Stimulated activated naive CD8-positive, alpha-beta T cell treated with anti-CD3 and anti-CD28 coated beads, Interleukin-15, Interleukin-2, amounts not matched to agents 100 ng/mL and 50 ng/mL, for 24 hours (primary cell): ENCODE data around the gene APOBEC4.
A peak's percentile ranks its signal among the peaks of the same experiment; 100 is the strongest.
"Not testable (repeated sequence)": the region's sequence is repeated elsewhere in the genome, so short reads cannot be mapped to it uniquely, and the experiment has no call there.

ENCODE experiments used
- H3K27ac Mint-ChIP-seq: one replicate; pipeline ENCODE4 v1.8.0; 2021; ENCODE audit warnings: mild to moderate bottlenecking, mixed read lengths
- H3K27me3 Mint-ChIP-seq: one replicate; pipeline ENCODE4 v1.8.0; 2021; ENCODE audit warnings: mixed read lengths
- H3K36me3 Mint-ChIP-seq: one replicate; pipeline ENCODE4 v1.8.0; 2021; ENCODE audit warnings: low read depth, mixed read lengths
- H3K4me1 Mint-ChIP-seq: one replicate; pipeline ENCODE4 v1.8.0; 2021; ENCODE audit warnings: low read depth, mixed read lengths
- H3K4me3 Mint-ChIP-seq: one replicate; pipeline ENCODE4 v1.8.0; 2021; ENCODE audit warnings: mild to moderate bottlenecking, mixed read lengths
- H3K9me3 Mint-ChIP-seq: one replicate; pipeline ENCODE4 v1.8.0; 2021; ENCODE audit warnings: mixed read lengths

APOBEC4 gene

DNA sequence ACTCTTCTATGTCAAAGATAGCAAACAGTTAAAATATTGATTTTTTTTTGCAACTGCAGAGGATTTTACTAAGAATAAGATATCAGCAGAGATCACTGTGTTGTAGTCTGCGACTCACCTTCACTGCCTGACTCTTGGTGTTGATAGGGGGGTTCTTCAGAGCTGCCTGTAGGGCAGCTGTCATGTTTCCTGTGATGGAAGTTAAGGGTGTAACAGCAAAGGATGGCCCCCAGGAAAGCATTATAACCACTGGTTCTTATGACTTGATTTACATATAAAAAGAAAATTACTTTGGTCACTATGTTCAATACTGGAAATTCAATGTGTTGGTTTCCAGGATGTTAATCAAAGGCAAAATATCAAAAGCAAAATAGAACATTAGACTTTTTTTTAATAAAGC, 20.2 kb downstream of the APOBEC4 start:
- H3K27ac Mint-ChIP-seq, result no peak overlapping the region
- no peaks in the 10 kb centered on the region for H3K9me3 Mint-ChIP-seq
- H3K36me3 Mint-ChIP-seq, result peaks cover 39% of the 10 kb centered on the region
- H3K4me1 Mint-ChIP-seq, result peaks cover 66% of the 10 kb centered on the region
- no peaks in the 10 kb centered on the region for H3K27me3 Mint-ChIP-seq
- peak overlapping the region; percentile 100 for H3K4me3 Mint-ChIP-seq

- peaks cover 64% of the 10 kb centered on the region for H3K4me1 Mint-ChIP-seq
- H3K36me3 Mint-ChIP-seq, result peaks cover 39% of the 10 kb centered on the region
- peak overlapping the region; percentile 100 for H3K4me3 Mint-ChIP-seq
These were observed 21.0 kb downstream of the APOBEC4 start for GRCh38 chr1:183632114-183632513.

GRCh38 chr1:183630748-183631147, 22.4 kb downstream of the APOBEC4 start:
- Mint-ChIP-seq H3K36me3 (peaks cover 46% of the 10 kb centered on the region), H3K4me1 (peaks cover 55% of the 10 kb centered on the region), H3K27ac (peak overlapping the region; percentile 69), H3K9me3 (no peaks in the 10 kb centered on the region), H3K4me3 (peak overlapping the region; percentile 65), H3K27me3 (no peaks in the 10 kb centered on the region)

More at GRCh38 chr1:183632114-183632513, 21.0 kb downstream of the APOBEC4 start:
- H3K9me3 Mint-ChIP-seq, result no peaks in the 10 kb centered on the region
- H3K27me3 Mint-ChIP-seq, result no peaks in the 10 kb centered on the region
- no peak overlapping the region for H3K27ac Mint-ChIP-seq

- Mint-ChIP-seq H3K36me3 (peaks cover 61% of the 10 kb centered on the region), H3K4me1 (peaks cover 52% of the 10 kb centered on the region), H3K27me3 (no peaks in the 10 kb centered on the region), H3K9me3 (no peaks in the 10 kb centered on the region), H3K27ac (peak overlapping the region; percentile 84), H3K4me3 (no peak overlapping the region)
These were observed 24.6 kb downstream of the APOBEC4 start for GRCh38 chr1:183628537-183628936.

DNA sequence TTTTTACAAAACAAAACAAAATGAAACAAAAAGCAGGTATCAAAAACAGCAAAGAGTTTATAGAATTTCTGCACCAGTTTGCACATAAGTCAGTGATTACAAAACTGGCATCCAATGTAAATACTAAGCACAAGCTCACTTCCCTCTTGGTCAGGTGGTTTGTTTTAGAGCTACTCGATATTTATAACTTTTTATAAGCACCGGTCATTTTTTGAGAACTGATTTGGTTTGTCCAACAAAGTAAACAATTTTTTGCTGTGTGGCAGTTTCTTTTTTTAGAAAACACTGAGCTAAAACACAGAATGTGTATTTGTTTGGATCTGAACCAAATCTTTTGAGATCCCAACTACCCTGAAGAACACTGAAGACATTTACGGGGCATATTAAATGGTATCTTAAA, 26.9 kb downstream of the APOBEC4 start:
- Mint-ChIP-seq H3K36me3 (peaks cover 57% of the 10 kb centered on the region), H3K4me1 (peaks cover 40% of the 10 kb centered on the region)
- not testable (repeated sequence) for H3K4me3 Mint-ChIP-seq, H3K27me3 Mint-ChIP-seq, H3K27ac Mint-ChIP-seq, H3K9me3 Mint-ChIP-seq

GRCh38 chr1:183622884-183623785, 30.0 kb downstream of the APOBEC4 start:
- H3K27me3 Mint-ChIP-seq, result no peaks in the 10 kb centered on the region
- peak overlapping the region; percentile 11 for H3K27ac Mint-ChIP-seq

DNA sequence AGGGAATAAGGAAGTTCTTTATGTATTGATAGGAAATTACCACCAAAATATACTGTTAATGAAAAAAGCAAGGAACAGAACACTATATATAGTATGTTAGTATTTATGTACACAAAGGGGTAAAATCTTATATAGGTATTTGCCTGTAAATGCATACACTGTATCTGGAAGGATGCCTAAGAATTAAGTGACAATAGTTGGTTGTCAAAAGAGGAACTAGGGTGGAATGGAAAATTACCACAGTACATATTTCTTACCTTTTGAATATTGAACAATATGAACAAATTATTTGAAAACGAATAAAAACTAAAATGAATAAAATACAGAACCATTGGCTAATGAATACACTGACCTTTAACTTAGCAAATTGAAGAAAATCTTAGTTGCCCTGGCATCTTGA, 31.1 kb downstream of the APOBEC4 start:
- no peak overlapping the region for H3K27ac Mint-ChIP-seq
- H3K27me3 Mint-ChIP-seq, result no peaks in the 10 kb centered on the region
- H3K4me1 Mint-ChIP-seq, result peaks cover 11% of the 10 kb centered on the region
- H3K9me3 Mint-ChIP-seq, result no peaks in the 10 kb centered on the region
- peaks cover 26% of the 10 kb centered on the region for H3K36me3 Mint-ChIP-seq
- H3K4me3 Mint-ChIP-seq, result no peak overlapping the region

More at GRCh38 chr1:183622884-183623785, 30.0 kb downstream of the APOBEC4 start:
- Mint-ChIP-seq H3K4me3 (no peak overlapping the region), H3K9me3 (no peaks in the 10 kb centered on the region), H3K4me1 (peaks cover 13% of the 10 kb centered on the region), H3K36me3 (peaks cover 27% of the 10 kb centered on the region)

GRCh38 chr1:183620311-183620710, 32.8 kb downstream of the APOBEC4 start:
- no peaks in the 10 kb centered on the region for H3K27me3 Mint-ChIP-seq
- peaks cover 15% of the 10 kb centered on the region for H3K36me3 Mint-ChIP-seq
- no peak overlapping the region for H3K27ac Mint-ChIP-seq
- no peak overlapping the region for H3K4me3 Mint-ChIP-seq
- no peaks in the 10 kb centered on the region for H3K9me3 Mint-ChIP-seq
- H3K4me1 Mint-ChIP-seq, result peaks cover 7% of the 10 kb centered on the region

DNA sequence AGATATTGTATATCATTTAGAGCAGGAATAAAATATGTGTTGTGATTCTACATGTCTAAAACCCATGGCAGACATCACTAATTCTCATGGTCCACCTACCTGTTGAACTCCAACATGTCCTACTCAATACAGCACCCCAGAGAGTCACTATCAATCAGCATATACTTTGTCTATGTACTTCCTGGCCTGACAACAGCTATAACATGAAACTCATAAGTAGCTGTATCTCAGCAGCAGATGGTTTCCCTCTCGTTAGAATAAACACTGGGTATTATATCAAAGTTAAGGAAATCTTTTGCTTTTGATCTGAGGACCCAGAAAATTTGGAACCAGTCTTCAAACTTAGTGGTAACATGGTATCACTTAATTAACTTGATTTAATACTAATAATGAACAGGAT, 33.3 kb downstream of the APOBEC4 start:
- Mint-ChIP-seq H3K4me3 (no peak overlapping the region), H3K27ac (no peak overlapping the region), H3K4me1 (peaks cover 7% of the 10 kb centered on the region), H3K36me3 (peaks cover 9% of the 10 kb centered on the region), H3K27me3 (no peaks in the 10 kb centered on the region), H3K9me3 (no peaks in the 10 kb centered on the region)

DNA sequence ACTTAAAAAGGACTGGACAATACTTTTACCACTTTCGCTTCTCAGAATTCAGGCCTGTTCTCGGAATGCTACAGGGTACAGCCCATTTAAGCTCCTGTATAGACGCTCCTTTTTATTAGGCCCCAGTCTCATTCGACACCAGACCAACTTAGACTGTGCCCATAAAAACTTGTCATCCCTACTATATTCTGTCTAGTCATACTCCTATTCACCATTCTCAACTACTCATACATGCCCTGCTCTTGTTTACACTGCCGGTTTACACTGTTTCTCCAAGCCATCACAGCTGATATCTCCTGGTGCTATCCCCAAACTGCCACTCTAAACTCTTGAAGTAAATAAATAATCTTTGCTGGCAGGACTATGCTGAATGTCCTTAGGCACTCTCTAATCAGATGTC, 34.9 kb downstream of the APOBEC4 start:
- H3K27ac Mint-ChIP-seq, result not testable (repeated sequence)

DNA sequence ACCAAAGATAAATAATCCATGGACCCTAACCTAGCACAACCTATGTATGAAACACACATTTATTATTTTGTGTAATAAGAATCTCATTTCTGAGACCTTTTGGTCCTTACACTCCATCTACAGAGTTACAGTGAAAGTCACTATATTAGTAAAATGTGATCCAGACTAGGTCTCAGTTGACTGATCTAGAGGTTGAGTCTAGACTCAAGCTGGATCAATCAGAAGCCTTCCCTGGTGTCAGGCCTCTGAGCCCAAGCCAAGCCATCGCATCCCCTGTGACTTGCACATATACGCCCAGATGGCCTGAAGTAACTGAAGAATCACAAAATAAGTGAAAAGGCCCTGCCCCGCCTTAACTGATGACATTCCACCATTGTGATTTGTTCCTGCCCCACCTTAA, 40.1 kb downstream of the APOBEC4 start:
- H3K36me3 Mint-ChIP-seq, H3K27me3 Mint-ChIP-seq, H3K4me3 Mint-ChIP-seq, H3K4me1 Mint-ChIP-seq, H3K9me3 Mint-ChIP-seq, H3K27ac Mint-ChIP-seq: not testable (repeated sequence)

More for the DNA sequence above, 34.9 kb downstream of the APOBEC4 start:
- not testable (repeated sequence) for H3K27me3 Mint-ChIP-seq, H3K4me3 Mint-ChIP-seq, H3K9me3 Mint-ChIP-seq, H3K4me1 Mint-ChIP-seq, H3K36me3 Mint-ChIP-seq

DNA sequence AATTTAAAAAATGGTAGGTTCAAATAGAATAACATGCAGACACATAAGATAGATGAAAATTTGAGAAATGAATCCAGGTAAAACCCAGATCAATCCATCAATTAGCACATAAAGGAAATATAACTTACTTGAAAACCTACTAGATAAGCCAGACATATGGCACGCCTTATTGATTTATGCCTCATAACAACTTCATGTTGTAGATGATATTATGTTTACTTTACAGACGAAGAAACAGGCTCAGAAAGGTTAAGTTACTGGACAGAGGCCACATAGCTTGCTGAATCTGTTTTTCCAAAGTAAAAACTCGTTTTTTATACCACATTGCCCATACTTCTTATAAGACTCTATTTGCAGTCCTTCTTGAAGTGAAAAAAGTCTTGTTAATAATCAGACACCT, 40.7 kb downstream of the APOBEC4 start:
- Mint-ChIP-seq H3K27ac (no peak overlapping the region), H3K4me1 (peaks cover 4% of the 10 kb centered on the region), H3K4me3 (no peak overlapping the region)

DNA sequence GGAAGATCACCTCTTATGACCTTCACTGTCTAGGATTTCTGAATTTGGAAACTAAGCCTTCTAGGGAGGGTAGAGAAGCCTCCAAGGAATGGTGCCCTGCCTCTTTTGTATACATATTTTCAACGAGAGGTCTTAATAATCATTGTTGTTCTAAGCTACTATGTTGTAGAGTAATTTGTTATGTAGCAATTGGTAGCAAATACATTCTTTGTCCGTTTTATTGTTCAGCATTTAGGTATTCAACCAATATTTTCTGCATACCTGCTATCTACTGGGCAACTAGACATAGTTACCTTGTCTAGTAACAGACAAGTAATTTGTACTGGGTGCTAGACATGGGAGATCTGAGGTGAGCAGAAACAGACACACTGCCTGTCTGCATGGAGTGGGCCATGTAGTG, 42.1 kb downstream of the APOBEC4 start:
- Mint-ChIP-seq H3K36me3 (no peaks in the 10 kb centered on the region), H3K4me1 (peaks cover 7% of the 10 kb centered on the region), H3K27me3 (peaks cover 4% of the 10 kb centered on the region), H3K4me3 (no peak overlapping the region), H3K9me3 (no peaks in the 10 kb centered on the region), H3K27ac (no peak overlapping the region)

More for the DNA sequence above, 40.7 kb downstream of the APOBEC4 start:
- Mint-ChIP-seq H3K27me3 (peaks cover 4% of the 10 kb centered on the region), H3K36me3 (no peaks in the 10 kb centered on the region), H3K9me3 (no peaks in the 10 kb centered on the region)

DNA sequence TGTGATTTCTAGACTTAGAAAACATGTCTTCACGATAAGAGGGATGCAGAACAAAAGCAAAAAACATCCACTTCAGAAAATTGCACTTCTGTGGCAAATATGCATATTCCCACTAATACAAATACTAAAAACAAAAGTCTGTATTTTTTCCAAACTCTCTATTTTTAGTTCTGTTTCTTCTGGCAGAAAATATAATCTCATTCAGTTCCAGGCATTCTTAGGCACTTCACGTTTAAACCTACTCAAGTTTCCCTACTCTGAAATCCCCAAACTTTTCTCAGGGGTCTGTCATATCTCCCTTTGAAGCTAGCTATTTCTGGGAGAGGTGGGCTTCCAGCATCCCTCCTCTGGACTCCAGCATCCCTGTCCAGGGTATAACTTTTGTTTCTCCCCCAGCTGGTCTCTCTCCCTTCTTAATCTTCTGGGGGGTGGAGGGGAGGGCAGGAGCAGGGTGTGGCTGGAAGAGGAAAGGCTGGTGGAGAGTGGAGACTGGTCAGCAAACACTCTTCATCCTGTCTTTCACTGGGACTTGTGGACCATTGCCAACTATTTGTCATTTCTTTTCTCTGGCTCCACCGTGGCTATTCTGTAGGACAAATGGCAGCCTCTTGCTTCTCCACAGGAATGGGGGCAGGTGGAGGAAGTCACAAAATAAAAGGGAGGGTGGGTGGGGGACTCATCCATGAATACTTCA, 43.2 kb downstream of the APOBEC4 start:
- no peak overlapping the region for H3K27ac Mint-ChIP-seq
- no peaks in the 10 kb centered on the region for H3K36me3 Mint-ChIP-seq
- H3K4me3 Mint-ChIP-seq, result no peak overlapping the region
- H3K9me3 Mint-ChIP-seq, result no peaks in the 10 kb centered on the region
- H3K27me3 Mint-ChIP-seq, result peaks cover 4% of the 10 kb centered on the region
- H3K4me1 Mint-ChIP-seq, result peaks cover 7% of the 10 kb centered on the region

GRCh38 chr1:183609313-183609712, 43.8 kb downstream of the APOBEC4 start:
- Mint-ChIP-seq H3K36me3 (no peaks in the 10 kb centered on the region), H3K9me3 (no peaks in the 10 kb centered on the region), H3K4me3 (no peak overlapping the region), H3K4me1 (peaks cover 7% of the 10 kb centered on the region), H3K27ac (no peak overlapping the region), H3K27me3 (peaks cover 4% of the 10 kb centered on the region)
